ENCODE results near the gene MEST. TPM values are rescaled to one million over a fixed set of nuclear protein-coding genes. Genes with fewer than 3 reads are reported as not detected.

MEST gene
- total and polyA plus RNA-seq, 2 donors (not counting 3 experiments of a cell fraction or from before 2014, with no cell fraction given): 46.7 to 52.6 TPM

GRCh38 chr7:130513447-130513846, 21.6 kb downstream of the MEST start:
- Histone ChIP-seq H3K9me1 (replicated peaks; ENCODE audit: control insufficient read depth, extremely low read depth, insufficient read depth, low read length) (no peaks in the 10 kb centered on the region), H3K9me3 (replicated peaks; ENCODE audit: control insufficient read depth, insufficient read depth, low read length) (no peaks in the 10 kb centered on the region), H2AFZ (ENCODE audit: low read depth, low read length) (no peak overlapping the region), H3K27ac (ENCODE audit: insufficient read depth, low read depth, low read length) (no peak overlapping the region), H3K27me3 (ENCODE audit: control insufficient read depth in 2 of 2, insufficient read depth in 2 of 2, low read length in 2 of 2) (no peaks in the 10 kb centered on the region), H3K4me2 (ENCODE audit: insufficient read depth, low read length) (no peak overlapping the region), H3K4me3 (replicated peaks in 1 of 3; ENCODE audit: insufficient read depth in 1 of 3, low read depth in 1 of 3, low read length in 3 of 3) (no peak overlapping the region), H3K36me3 (ENCODE audit: control insufficient read depth in 2 of 2, extremely low read depth in 1 of 2, insufficient read depth in 2 of 2, low read length in 2 of 2) (no peaks in the 10 kb centered on the region), H3K9ac (replicated peaks; ENCODE audit: extremely low read depth, insufficient read depth, low read length) (no peak overlapping the region), H3K79me2 (ENCODE audit: control insufficient read depth, insufficient read depth, low read length) (no peaks in the 10 kb centered on the region), H4K20me1 (replicated peaks; ENCODE audit: control insufficient read depth, extremely low read depth, insufficient read depth, low read length) (no peaks in the 10 kb centered on the region), H3K4me1 (ENCODE audit: control insufficient read depth, extremely low read depth, insufficient read depth, low read length) (no peaks in the 10 kb centered on the region)
- no peak for TF ChIP-seq GATA2 (IDR thresholded peaks at IDR 0.05; ENCODE audit: insufficient read depth, insufficient read length, low read depth, low read length)
- no peak for TF ChIP-seq CTCF (IDR thresholded peaks at IDR 0.05; ENCODE audit: extremely low read depth in 1 of 2, insufficient read depth in 1 of 2, low read depth in 1 of 2, low read length in 2 of 2)
- no peak for TF ChIP-seq JUN (IDR thresholded peaks at IDR 0.05; ENCODE audit: borderline replicate concordance, insufficient read depth, insufficient read length, low read depth)
- TF ChIP-seq MYC (IDR thresholded peaks at IDR 0.05; ENCODE audit: low read depth, low read length): no peak
- no peak for TF ChIP-seq MAX (IDR thresholded peaks at IDR 0.05; ENCODE audit: insufficient read depth, insufficient read length)
- no peak for TF ChIP-seq POLR2A (IDR thresholded peaks at IDR 0.05; ENCODE audit: low read depth, low read length)
- no peak for TF ChIP-seq POLR2AphosphoS5 (IDR thresholded peaks at IDR 0.05; ENCODE audit: insufficient read depth, low read depth, low read length)
- no peak for TF ChIP-seq FOS (IDR thresholded peaks at IDR 0.05; ENCODE audit: borderline replicate concordance, insufficient read depth, low read length)
- TF ChIP-seq EZH2 (IDR thresholded peaks at IDR 0.05; ENCODE audit: borderline replicate concordance, low read depth, low read length, severe bottlenecking): no peak
- POLR2A ChIA-PET: no interaction called here
- FAIRE-seq: no peak
- no TSS peak for BruUV-seq (replicated peaks)
- DNase-seq (ENCODE audit: low read depth, low spot score): no peak
- intact Hi-C loops (cut with micrococcal nuclease) (no loop called here), dilution Hi-C loops (cut with MboI; ENCODE audit: extremely low pct_ligation_motif_present, low sequenced_read_pairs) (no loop called here)
- CTCF ChIA-PET: interaction anchor here (1.2 kb wide), 1 partner anchor 16 kb away, joined by 3 read pairs; no protein-coding TSS in a partner anchor
